Upper lobe of right lung (tissue), 1 donor: Measurements from ENCODE around the gene PXDN. TPM values are rescaled to one million over a fixed set of nuclear protein-coding genes. Genes with fewer than 3 reads are reported as not detected.

Source experiments
- ATAC-seq: fragments of 200-7000 bp; cut with Tn5 transposase; one replicate; pipeline ENCODE4 v1.9.1; 2020; ENCODE audit warnings: mild to moderate bottlenecking, moderate library complexity
- DNase-seq: peaks from one replicate; pipeline ENCODE4 v3.0.0-alpha.2; 2020
- H3K27ac ChIP-seq: fragments of 200-600 bp; one replicate; pipeline ENCODE4 v1.8.0; 2022
- H3K27me3 ChIP-seq: fragments of 200-600 bp; one replicate; pipeline ENCODE4 v1.8.0; 2022; ENCODE audit warnings: mild to moderate bottlenecking
- H3K36me3 ChIP-seq: fragments of 200-600 bp; one replicate; pipeline ENCODE4 v1.8.0; 2022
- H3K4me1 ChIP-seq: fragments of 200-600 bp; one replicate; pipeline ENCODE4 v1.8.0; 2022
- H3K4me3 ChIP-seq: fragments of 200-600 bp; one replicate; pipeline ENCODE4 v1.8.0; 2022; ENCODE audit warnings: mild to moderate bottlenecking
- H3K9me3 ChIP-seq: fragments of 200-600 bp; one replicate; pipeline ENCODE4 v1.8.0; 2022
- CTCF ChIP-seq: fragments of 200-600 bp; IDR thresholded peaks from one replicate; pipeline ENCODE4 v1.8.0; 2022; ENCODE audit warnings: antibody characterized with exemption
- intact Hi-C: fragments of 100-400 bp; cut with DNase I; formaldehyde crosslinking; loops from one replicate; pipeline ENCODE4 v1.11.0; 2022
- total RNA-seq: library from RNA; stranded (reverse); fragmentation: NEBNext Ultra II Directional; extraction: Animal tissue kit (Norgen Biotek cat#: 25700); gene quantifications from one replicate; pipeline ENCODE4 v1.2.1, GENCODE V29; 2021
- donor health status: DM: no; HTN: yes; CAD: no; lungs with severe emphysema.

Gene PXDN
- total RNA-seq, 1 donor from 2014 or later: 58.4 TPM

GRCh38 chr2:1715184-1716013 is 28.9 kb downstream of the PXDN start:
- Histone ChIP-seq H3K27me3 (no peaks in the 10 kb centered on the region), H3K36me3 (no peaks in the 10 kb centered on the region), H3K27ac (peak overlapping the region; percentile 42), H3K9me3 (no peaks in the 10 kb centered on the region), H3K4me1 (no peaks in the 10 kb centered on the region), H3K4me3 (no peak overlapping the region)
- intact Hi-C loops: no loop called here
- no peak for TF ChIP-seq CTCF
- ATAC-seq (no peak), DNase-seq (no peak)

- Histone ChIP-seq H3K27me3 (no peaks in the 10 kb centered on the region), H3K4me3 (no peak overlapping the region), H3K4me1 (no peaks in the 10 kb centered on the region), H3K27ac (peak overlapping the region; percentile 42), H3K9me3 (no peaks in the 10 kb centered on the region), H3K36me3 (no peaks in the 10 kb centered on the region)
- DNase-seq: no peak
- TF ChIP-seq CTCF: no peak
- intact Hi-C loops: no loop called here
- ATAC-seq: no peak
Measured at GRCh38 chr2:1714291-1715064, 29.8 kb downstream of the PXDN start.

GRCh38 chr2:1713839-1714236 is 30.5 kb downstream of the PXDN start:
- no peak for DNase-seq
- Histone ChIP-seq H3K4me3 (no peak overlapping the region), H3K36me3 (no peaks in the 10 kb centered on the region), H3K9me3 (no peaks in the 10 kb centered on the region), H3K27ac (no peak overlapping the region), H3K27me3 (no peaks in the 10 kb centered on the region), H3K4me1 (no peaks in the 10 kb centered on the region)
- intact Hi-C loops: no loop called here
- TF ChIP-seq CTCF: no peak
- no peak for ATAC-seq

- DNase-seq (no peak), ATAC-seq (no peak)
- peaks cover 4% of the 10 kb centered on the region for H3K4me1 ChIP-seq
- no peak overlapping the region for H3K27ac ChIP-seq
- no peaks in the 10 kb centered on the region for H3K36me3 ChIP-seq
- H3K9me3 ChIP-seq: no peaks in the 10 kb centered on the region
- no peaks in the 10 kb centered on the region for H3K27me3 ChIP-seq
- intact Hi-C loops: no loop called here
- no peak for TF ChIP-seq CTCF
- no peak overlapping the region for H3K4me3 ChIP-seq
Measured at GRCh38 chr2:1713142-1713838, 31.0 kb downstream of the PXDN start.

GRCh38 chr2:1709946-1710560 is 34.3 kb downstream of the PXDN start:
- intact Hi-C loops: no loop called here
- no peak for ATAC-seq
- no peak overlapping the region for H3K27ac ChIP-seq
- no peak for TF ChIP-seq CTCF
- H3K4me3 ChIP-seq: no peak overlapping the region
- H3K4me1 ChIP-seq: peaks cover 15% of the 10 kb centered on the region
- DNase-seq: no peak
- no peaks in the 10 kb centered on the region for H3K27me3 ChIP-seq
- no peaks in the 10 kb centered on the region for H3K36me3 ChIP-seq
- H3K9me3 ChIP-seq: no peaks in the 10 kb centered on the region
